Neuron (in vitro differentiated cells): ENCODE data around the gene SMIM5.
"Not testable (repeated sequence)": the region's sequence is repeated elsewhere in the genome, so short reads cannot be mapped to it uniquely, and the experiment has no call there.

Experiments used
- H2AFZ ChIP-seq: one replicate; pipeline ENCODE4 v1.6.1; 2013; ENCODE audit warnings: low read depth, mild to moderate bottlenecking, inconsistent platforms, low read length, moderate library complexity
- H3K27me3 ChIP-seq: one replicate; pipeline ENCODE4 v1.6.1; 2013; ENCODE audit warnings: low read length; ENCODE audit not compliant: insufficient read depth
- H3K36me3 ChIP-seq: one replicate; pipeline ENCODE4 v1.6.1; 2013; ENCODE audit warnings: low read length; ENCODE audit not compliant: insufficient read depth
- H3K4me1 ChIP-seq: one replicate; pipeline ENCODE4 v1.6.1; 2013; ENCODE audit warnings: low read length; ENCODE audit not compliant: insufficient read depth
- H3K4me3 ChIP-seq: 2 replicates; pipeline ENCODE4 v1.5.1; 2013; ENCODE audit warnings: mild to moderate bottlenecking, low read length, moderate library complexity
- H3K9me3 ChIP-seq: one replicate; pipeline ENCODE4 v1.6.1; 2013; ENCODE audit warnings: low read length

The SMIM5 gene

DNA sequence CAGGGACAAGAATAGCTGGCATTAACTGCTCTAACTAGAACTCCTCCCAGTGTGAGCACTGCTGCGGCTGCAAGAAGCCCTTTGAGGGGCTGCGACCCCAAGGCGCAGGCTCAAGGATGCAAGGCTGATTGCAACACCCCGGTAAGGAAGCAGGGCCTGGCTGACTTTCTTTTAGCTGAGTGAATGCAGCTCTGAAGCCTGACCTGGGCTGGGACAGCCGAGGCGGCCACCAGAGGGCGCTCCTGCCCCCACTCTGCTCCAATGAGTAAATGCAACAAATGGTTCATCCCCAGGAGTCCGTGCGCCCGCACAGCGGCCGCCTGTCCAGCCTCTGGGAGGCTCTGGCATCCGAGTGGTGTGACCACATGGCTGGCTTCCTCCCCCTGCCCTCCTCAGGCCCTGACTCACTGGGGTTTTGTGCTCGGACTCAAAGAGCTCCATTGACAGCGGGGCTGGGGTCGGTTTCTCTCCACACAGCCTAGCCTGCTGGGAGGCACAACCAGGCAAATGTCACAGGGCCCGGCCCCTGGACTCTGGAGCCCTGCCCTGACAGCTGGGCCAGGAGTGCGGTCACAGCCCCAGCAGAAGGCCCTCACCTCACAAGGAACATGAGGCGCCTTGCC is at the start of gene SMIM5:
Gene SMIM5, plus strand, starts transcription at position 572 of the 623 bp plus-strand sequence. CDS start 6,768 bp downstream, outside the sequence.
- H3K4me3 ChIP-seq = peak within 1 kb of the TSS; percentile 3
- H2AFZ ChIP-seq = no peak within 1 kb of the TSS
- no peaks in the 10 kb centered on the region for H3K9me3 ChIP-seq
- H3K4me1 ChIP-seq = peaks cover 37% of the 10 kb centered on the region
- H3K36me3 ChIP-seq = peaks cover 5% of the 10 kb centered on the region
- no peaks in the 10 kb centered on the region for H3K27me3 ChIP-seq

DNA sequence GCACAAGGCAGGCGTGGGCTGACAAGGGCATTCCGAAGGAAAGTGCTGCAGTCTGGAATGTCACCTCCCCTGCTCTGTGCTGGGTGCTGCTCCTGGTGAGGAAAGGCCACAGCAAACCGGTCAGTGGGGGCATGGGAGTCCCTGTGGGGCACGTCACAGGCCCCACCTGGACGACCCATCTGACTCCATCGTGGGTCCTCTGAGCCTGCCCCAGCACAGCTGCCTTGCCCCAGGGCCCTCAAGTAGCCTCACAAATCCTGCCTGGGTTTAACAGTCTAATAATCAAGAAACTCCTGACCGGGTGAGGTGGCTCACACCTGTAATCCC is 48.4 kb upstream of the SMIM5 start:
- Histone ChIP-seq H3K4me1 (no peaks in the 10 kb centered on the region), H3K36me3 (no peaks in the 10 kb centered on the region), H3K9me3 (peaks cover 19% of the 10 kb centered on the region), H2AFZ (no peak overlapping the region), H3K27me3 (peaks cover 19% of the 10 kb centered on the region), H3K4me3 (no peak overlapping the region)

GRCh38 chr17:75587675-75588595 is 45.3 kb upstream of the SMIM5 start, which contains the start of gene MYO15B:
Gene MYO15B, plus strand, starts transcription at chr17:75587800. Its CDS starts 258 bp downstream, at chr17:75588058.
- peak within 1 kb of the TSS; percentile 36 for H2AFZ ChIP-seq
- H3K36me3 ChIP-seq = no peaks in the 10 kb centered on the region
- H3K27me3 ChIP-seq = peaks cover 31% of the 10 kb centered on the region
- H3K4me3 ChIP-seq = no peak within 1 kb of the TSS
- H3K4me1 ChIP-seq = no peaks in the 10 kb centered on the region
- H3K9me3 ChIP-seq = peaks cover 24% of the 10 kb centered on the region

- Histone ChIP-seq H3K9me3 (peaks cover 24% of the 10 kb centered on the region), H3K27me3 (peaks cover 31% of the 10 kb centered on the region), H3K36me3 (no peaks in the 10 kb centered on the region)
Observed at GRCh38 chr17:75588596-75589011, 44.6 kb upstream of the SMIM5 start.

DNA sequence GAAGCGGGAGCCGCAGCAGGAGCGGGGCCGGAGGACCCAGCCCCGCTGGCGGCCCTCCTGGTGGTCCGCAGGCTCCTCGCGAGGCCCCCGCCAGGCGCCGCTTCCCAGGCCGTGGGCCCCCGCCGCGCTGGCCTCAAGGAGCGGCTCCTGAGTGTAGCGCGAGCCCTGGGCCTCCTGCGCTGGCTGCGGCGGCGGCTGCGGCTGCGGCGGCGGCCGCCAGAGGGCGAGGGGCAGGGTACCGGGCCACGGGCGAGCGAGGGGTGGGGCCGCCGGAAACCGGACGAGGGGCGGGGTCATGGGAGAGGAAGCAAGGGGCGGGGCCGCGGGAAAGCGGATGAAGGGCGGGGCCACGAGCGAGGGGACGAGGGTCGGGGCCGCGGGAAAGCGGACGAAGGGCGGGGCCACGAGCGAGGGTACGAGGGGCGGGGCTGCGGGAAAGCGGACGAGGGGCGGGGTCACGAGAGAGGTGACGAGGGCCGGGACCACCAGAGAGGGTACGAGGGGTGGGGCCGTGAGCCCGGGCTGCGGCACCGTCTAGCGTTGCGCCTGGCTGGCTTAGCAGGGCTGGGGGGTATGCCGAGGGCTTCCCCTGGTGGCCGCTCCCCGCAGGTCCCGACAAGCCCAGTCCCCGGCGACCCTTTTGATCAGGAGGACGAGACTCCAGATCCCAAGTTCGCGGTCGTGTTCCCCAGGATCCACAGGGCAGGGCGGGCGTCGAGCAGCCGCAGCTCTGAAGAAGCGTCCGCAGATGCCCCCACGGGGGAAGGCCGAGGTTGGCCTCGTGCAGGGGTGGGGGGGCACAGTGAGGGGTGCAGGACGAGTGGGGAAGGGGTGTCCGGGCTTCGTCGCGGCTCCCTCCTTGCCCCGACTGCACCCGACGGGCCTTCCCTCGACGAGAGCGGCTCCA is 44.0 kb upstream of the SMIM5 start:
- H3K4me1 ChIP-seq = no peaks in the 10 kb centered on the region
- peaks cover 24% of the 10 kb centered on the region for H3K9me3 ChIP-seq
- H2AFZ ChIP-seq = peak overlapping the region; percentile 36
- H3K36me3 ChIP-seq = no peaks in the 10 kb centered on the region
- peaks cover 34% of the 10 kb centered on the region for H3K27me3 ChIP-seq
- H3K4me3 ChIP-seq = peak overlapping the region; percentile 30

More at GRCh38 chr17:75588596-75589011, 44.6 kb upstream of the SMIM5 start:
- H3K4me3 ChIP-seq = no peak overlapping the region
- H3K4me1 ChIP-seq = no peaks in the 10 kb centered on the region
- H2AFZ ChIP-seq = peak overlapping the region; percentile 36

GRCh38 chr17:75589919-75590303 is 43.3 kb upstream of the SMIM5 start:
- H3K9me3 ChIP-seq = peaks cover 24% of the 10 kb centered on the region
- H2AFZ ChIP-seq = no peak overlapping the region
- no peak overlapping the region for H3K4me3 ChIP-seq
- no peaks in the 10 kb centered on the region for H3K4me1 ChIP-seq
- peaks cover 35% of the 10 kb centered on the region for H3K27me3 ChIP-seq
- H3K36me3 ChIP-seq = no peaks in the 10 kb centered on the region

DNA sequence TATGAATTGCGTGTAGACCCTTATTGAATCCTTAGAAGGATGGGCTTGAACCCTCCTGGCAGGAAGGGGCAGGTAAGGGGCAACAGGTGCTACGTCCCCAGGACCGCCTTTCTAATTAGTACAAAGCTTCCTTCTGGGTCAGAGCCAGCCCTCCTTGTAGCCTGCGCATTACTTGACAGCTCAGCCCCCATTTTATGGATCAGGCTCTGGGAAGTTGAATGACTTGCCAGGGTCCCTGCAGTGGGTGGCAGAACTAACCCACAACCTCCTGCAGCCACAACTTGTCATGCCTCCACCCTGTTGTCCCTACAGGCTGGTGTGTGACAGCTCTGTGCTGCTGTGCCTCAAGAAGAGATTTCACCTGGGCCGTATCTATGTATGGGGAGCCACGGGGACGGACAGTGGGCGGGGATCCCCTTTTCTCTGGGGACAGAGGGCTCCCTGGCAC is 42.9 kb upstream of the SMIM5 start:
- Histone ChIP-seq H3K4me3 (no peak overlapping the region), H3K27me3 (peaks cover 35% of the 10 kb centered on the region), H3K4me1 (no peaks in the 10 kb centered on the region)

DNA sequence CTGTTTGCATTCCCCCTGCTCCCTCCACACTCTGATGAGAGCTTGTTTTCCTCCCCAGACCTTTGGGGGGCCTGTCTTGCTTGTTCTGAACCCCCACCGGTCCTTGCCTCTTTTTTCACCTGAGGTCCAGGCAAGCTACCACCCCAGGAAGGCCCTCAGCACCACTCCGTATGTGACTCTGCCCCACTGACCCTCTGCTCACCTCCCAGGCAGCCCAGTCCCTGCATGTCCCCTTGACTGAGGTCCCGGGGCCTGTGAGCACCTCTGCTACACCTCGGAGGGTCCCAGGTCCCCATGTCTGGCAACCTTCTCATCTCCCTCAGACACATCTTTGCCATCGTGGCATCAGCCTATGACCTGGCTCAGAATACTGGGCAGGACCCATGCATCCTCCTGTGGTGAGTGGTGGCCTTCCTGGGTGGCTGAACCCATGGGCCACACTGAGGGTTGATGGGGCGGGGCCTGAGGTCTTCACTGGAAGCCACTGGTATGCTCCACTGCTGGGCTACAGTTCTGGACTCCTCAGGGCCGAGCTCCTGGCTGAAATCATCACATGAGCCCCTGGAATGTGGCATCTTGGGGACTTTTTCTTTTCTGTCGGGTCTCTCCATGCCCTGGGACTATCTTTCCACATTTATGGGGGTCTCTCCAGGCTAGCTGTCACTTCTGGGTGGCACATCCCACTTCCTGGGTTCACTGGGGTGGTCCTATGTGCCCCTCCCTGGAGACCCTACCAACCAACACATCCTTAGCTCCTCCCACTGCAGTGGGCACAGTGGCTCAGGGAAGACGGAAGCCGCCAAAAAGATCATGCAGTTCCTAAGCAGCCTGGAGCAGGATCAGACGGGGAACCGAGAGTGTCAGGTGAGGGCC is 42.1 kb upstream of the SMIM5 start:
- peaks cover 40% of the 10 kb centered on the region for H3K27me3 ChIP-seq
- H3K4me3 ChIP-seq = no peak overlapping the region
- H3K9me3 ChIP-seq = peaks cover 19% of the 10 kb centered on the region
- no peaks in the 10 kb centered on the region for H3K4me1 ChIP-seq
- no peak overlapping the region for H2AFZ ChIP-seq
- H3K36me3 ChIP-seq = no peaks in the 10 kb centered on the region

More for the DNA sequence above, 42.9 kb upstream of the SMIM5 start:
- no peak overlapping the region for H2AFZ ChIP-seq
- no peaks in the 10 kb centered on the region for H3K36me3 ChIP-seq
- H3K9me3 ChIP-seq = peaks cover 24% of the 10 kb centered on the region

DNA sequence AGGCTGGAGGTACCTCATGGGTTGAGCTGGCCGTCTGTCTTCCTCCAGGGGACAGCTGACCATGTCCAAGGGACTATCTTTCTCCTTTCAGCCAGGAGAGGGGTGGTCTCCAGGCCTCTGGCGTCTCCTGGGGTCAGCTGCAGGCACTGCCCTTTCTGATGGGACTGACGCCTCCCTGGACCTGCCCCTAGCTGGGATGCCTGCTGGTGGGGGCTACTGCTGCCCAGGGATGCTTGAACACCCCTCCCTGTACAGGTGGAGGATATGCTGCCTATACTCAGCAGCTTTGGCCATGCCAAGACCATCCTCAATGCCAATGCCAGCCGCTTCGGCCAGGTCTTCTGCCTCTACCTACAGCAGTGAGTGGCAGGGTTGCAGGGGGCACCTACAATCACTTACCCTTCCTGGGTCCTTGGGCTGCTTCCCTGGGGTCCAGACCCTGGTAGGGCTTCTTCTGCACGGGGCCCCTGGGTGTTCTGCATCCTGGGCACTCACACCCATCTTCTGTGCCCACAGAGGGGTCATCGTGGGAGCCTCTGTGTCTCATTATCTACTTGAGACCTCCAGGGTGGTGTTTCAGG is 41.4 kb upstream of the SMIM5 start:
- peaks cover 42% of the 10 kb centered on the region for H3K27me3 ChIP-seq
- no peak overlapping the region for H3K4me3 ChIP-seq
- no peaks in the 10 kb centered on the region for H3K4me1 ChIP-seq
- no peaks in the 10 kb centered on the region for H3K36me3 ChIP-seq
- peaks cover 16% of the 10 kb centered on the region for H3K9me3 ChIP-seq
- H2AFZ ChIP-seq = no peak overlapping the region

- Histone ChIP-seq H3K9me3 (peaks cover 13% of the 10 kb centered on the region), H3K36me3 (no peaks in the 10 kb centered on the region), H3K27me3 (peaks cover 42% of the 10 kb centered on the region), H3K4me3 (no peak overlapping the region), H2AFZ (no peak overlapping the region), H3K4me1 (no peaks in the 10 kb centered on the region)
Observed at GRCh38 chr17:75592348-75593020, 40.8 kb upstream of the SMIM5 start.

- not testable (repeated sequence) for H3K4me1 ChIP-seq, H3K36me3 ChIP-seq, H3K4me3 ChIP-seq, H2AFZ ChIP-seq, H3K9me3 ChIP-seq
- peaks cover 33% of the 10 kb centered on the region for H3K27me3 ChIP-seq
Observed at GRCh38 chr17:75593430-75593829, 39.8 kb upstream of the SMIM5 start.
